SW 1271 (cell line): Measurements from ENCODE around the gene SLC7A6.
A peak's percentile ranks its signal among the peaks of the same experiment; 100 is the strongest.

Experiments
- DNase-seq, 2 experiments: peaks; one replicate each; lab custom pipeline; 2025; lab: John Stamatoyannopoulos, UW

SLC7A6 gene

DNA sequence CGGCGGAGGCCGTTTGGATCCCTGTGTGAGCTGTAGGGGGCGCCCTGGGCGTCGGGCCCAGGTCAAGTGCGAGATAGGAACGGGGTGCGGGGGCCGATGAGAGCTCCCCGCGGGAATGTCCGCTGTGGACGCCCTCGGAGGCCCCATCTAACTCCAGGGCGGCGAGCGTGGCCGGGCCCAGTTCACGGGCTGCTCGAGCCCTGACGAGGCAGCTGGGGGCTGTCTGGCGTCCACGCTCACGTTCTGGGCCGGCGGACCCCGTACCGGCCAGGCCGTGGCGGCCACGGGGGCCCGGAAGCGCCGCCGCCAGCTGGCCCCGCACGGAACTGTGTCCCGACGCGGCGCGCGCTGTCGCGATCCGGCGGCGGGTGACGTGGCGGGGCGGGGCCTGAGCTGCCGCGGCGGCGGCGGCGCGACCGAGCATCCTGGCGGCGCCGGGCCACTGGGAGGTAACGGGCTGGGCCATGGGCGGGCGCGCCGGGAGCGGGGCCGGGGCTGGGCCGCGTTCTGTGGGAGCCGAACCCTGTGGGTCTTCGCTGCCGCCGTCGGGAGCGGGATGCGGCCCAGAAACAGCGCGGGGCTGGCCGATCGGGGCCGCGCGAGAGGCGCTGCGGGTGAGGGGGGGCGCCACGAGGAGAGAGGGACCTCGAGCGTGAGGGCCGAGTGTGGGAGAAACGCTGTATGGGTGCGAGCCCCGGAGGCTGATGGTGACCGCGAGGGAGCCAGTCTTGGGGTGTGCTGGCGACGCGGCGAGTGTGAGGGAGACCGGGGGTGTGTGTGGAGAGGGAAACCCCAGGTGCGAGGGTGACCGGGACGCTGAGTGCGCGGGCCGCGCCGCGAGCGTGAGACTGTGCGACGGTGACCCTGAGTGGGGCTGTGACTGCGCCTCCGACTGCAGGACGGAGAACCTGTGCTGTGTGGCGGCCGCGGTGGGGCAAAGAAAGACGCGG lies at the start of gene SLC7A6:
Gene SLC7A6 (plus strand): TSS at position 399 of the 950 bp plus-strand sequence. CDS start 10,201 bp downstream, outside the sequence.
- DNase-seq = peak; percentile 32 to 77

DNA sequence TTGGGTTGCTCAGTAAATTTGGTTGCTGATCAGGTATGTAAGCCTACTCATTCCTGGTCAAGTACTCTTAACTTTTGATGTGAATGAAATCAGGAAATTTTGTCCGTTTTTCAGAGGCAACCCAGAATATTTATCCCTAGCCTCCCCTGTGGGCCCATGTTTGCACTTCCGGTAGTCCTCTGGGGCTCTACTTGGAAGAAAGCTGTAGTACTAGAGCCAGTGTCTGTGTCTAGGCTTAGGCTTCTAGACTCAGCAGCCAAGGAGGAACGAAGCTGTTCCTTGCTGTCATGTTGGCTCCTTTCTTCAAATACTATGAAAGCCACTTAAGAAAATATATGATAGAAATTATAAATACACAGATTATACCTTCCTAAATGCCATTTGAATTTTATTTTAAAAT lies 49.6 kb upstream of the SLC7A6 start:
- DNase-seq = no peak

- no peak for DNase-seq
Observed at GRCh38 chr16:68215302-68215701, 49.0 kb upstream of the SLC7A6 start.

DNA sequence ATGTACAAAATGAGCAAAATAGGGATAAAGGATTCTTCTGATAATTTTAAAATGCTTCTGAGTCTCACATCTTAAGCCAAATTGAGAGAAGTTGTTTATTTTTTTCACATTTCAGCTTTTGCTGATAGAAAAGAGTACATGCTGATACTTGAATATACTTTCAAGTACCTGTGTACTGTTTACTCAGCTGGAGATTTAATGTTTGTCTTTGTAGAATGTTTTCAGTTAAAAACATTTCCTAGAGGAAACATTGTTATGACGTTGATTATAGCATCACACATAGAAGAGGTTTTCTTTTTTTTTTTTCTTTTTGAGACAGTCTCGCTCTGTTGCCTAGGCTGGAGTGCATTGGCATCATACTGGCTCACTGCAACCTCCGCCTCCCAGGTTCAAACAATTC lies 48.1 kb upstream of the SLC7A6 start:
- DNase-seq = no peak

DNA sequence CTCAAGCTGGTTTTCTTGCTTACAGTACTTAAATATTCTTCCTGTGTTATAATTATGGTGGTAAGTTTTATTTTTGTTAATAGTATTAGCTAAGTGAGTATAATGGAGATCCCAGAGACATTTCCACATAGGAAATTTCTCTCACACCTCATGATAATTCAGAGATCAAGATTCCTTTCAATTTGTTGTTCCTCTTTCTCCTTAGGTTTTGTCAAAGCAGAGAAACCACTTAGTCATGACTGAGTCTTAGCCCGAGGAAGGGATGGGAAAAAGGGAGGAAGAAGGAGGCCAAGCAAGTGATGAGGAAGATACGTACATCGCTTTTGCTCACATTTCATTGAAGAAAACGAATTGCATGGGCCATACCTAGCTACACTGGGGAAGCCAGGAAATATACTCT lies 46.8 kb upstream of the SLC7A6 start:
- DNase-seq = no peak

GRCh38 chr16:68219725-68220351 lies 44.5 kb upstream of the SLC7A6 start:
- DNase-seq = no peak

DNA sequence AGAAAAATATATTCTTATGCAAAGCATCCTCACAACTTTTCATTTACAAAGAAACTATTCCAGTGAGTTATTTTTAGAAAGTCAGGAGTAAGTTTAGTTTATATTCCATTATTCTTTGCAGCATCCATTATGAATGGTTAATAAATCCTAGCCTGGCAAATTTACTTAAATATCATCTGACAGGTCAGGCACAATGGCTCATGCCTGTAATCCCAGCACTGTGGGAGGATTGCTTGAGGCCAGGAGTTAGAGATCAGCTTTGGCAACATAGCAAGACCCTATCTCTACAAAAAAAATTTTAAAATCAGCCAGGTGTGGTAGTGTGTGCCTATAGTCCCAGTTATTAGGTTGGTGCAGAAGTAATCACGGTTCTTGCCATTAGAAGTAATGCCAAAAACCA lies 41.3 kb upstream of the SLC7A6 start:
- DNase-seq = no peak

GRCh38 chr16:68226116-68226515 lies 38.2 kb upstream of the SLC7A6 start:
- DNase-seq = no peak

GRCh38 chr16:68227183-68227793 lies 37.0 kb upstream of the SLC7A6 start:
- no peak for DNase-seq

DNA sequence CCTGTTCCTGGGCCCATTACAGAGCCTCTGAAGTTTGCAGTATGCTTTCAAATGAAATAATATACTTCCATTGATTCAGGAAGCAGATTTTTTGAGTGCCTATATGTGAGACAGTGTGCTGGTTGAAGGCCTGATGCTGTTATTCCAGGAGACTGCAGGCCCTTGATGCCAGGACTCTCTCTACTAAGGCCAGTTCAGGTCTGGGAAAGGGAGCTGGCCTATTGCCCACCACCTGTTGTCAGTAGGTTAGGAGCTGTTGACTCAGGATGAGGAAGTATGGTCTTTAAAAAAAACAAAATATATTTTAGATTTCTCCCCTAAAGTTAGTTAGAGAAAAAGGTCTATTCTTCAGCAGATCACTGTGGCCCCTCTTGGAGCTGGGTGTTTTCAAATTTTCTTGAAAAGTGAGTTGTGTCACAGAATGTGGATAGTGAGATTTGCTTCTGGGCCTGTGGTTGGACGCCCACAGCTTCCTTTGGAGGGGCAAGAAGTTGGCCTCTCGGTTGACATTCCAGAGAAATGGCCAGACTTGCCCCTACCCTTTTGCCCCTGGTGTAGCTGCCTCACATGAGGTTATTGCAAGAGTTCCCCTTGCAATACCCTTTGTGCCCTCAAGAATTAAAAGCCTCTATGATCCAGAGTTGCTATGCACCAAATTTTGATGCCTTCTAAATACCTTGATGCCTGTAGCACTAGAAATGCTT lies 36.3 kb upstream of the SLC7A6 start:
- no peak for DNase-seq

GRCh38 chr16:68228652-68229051 lies 35.7 kb upstream of the SLC7A6 start:
- DNase-seq = no peak

DNA sequence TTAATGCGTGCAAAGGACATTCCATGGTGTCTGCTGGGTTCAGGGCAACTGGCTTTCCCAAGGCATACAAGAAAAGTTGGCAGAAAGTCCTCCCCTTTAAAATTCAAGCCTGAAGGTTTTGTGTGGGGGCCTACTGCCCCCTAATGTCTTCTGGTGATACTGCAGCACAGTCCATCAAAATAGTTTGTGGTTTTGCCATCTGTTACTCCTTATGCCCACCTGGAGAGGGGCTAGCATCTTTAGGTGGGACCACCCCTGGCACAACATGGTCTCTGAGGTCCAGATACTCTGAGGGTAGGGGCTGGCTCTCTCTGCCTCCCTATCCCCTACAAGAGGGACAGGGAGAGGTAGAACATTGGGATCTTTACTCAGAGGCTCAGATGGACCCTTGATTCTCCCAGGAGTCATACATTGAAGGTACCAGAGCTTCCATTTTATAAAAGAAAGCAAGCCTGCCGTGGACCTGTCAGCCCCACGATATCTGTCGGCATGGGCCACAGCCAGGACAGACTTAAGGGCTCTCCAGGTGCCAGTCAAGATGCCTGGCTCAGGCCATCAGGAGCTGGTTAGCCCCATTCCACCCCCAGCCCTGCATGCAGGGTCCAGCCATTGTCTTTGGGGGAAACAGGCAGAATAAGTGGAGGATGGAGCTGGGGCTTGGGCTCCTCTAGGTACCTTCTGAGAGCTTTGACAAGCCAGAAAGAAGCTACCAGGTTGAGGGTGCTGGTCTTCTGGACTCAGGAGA lies 34.7 kb upstream of the SLC7A6 start:
- peak; percentile 19 to 63 for DNase-seq

DNA sequence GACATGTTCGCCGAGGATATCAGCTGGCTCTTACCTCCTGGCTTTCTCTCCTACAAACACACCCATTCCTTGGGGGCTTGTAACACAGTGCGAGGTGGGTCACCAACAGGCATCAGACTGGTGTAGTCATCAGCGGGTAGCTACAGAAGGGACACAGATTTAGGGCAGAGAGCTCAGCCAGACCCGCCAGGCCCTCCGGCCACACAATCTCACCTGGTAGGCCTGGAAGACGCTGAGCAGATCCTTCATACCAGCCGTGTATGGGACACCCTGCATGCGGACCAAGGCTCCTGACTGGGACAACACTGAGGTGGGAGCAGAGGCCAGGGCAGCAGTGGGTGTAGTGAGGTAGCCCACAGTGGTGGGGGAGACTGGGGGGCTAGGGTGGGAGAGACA lies 34.2 kb upstream of the SLC7A6 start:
- DNase-seq = no peak

GRCh38 chr16:68230956-68231355 lies 33.4 kb upstream of the SLC7A6 start:
- no peak for DNase-seq

DNA sequence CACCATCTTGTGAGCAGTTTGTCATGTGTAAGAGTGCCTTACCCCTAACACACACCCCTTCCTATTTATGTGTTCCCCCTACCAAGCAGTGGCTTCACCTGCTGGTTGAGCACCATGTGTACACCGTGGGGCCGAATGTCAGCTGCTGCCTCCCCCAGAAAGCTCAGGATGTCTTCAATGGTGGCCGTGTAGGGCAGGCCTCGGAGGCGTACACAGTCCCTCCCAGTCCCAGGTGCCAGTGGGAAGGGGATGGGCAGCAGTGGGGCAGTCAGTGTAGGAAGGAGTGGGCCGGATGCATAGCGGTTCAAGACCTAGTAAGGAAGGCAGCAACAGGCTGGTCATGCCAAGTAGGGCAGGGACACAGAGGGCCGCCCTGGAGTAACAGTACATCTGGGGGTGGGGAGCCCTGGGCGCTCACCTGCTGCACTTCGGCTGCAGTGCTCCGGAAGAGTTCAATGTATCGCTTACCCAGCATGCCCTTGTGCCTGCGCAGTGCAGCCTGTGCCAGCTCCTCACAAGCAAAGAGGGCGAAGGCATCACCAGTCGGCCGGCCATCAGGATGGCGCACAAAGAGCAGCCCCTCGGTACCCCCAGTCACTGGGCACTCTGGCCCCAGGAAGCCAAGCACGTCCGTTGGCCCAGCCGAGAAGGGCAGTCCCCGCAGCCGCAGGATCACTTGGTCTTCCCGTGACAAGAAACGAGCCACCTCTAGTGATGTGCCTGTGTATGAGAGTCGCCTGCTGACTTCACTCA lies 32.8 kb upstream of the SLC7A6 start:
- no peak for DNase-seq

GRCh38 chr16:68232335-68232734 lies 32.0 kb upstream of the SLC7A6 start:
- no peak for DNase-seq

GRCh38 chr16:68233085-68233834 lies 31.1 kb upstream of the SLC7A6 start:
- DNase-seq = no peak

- no peak for DNase-seq
Observed at GRCh38 chr16:68233835-68234187, 30.5 kb upstream of the SLC7A6 start.

GRCh38 chr16:68234188-68235107 lies 29.9 kb upstream of the SLC7A6 start:
- no peak for DNase-seq
